Breast epithelium (tissue), 3 donors: ENCODE results near the gene TPSD1.

ENCODE experiments used
- CTCF ChIP-seq, 3 donors: fragments of 450-650 bp; IDR thresholded peaks; one replicate each; pipeline ENCODE4 v1.5.1; 2016 to 2017; ENCODE audit warnings: antibody characterized with exemption in 3 of 3, mild to moderate bottlenecking in 3 of 3, moderate library complexity in 3 of 3
- POLR2A ChIP-seq: fragments of 450-650 bp; IDR thresholded peaks from one replicate; pipeline ENCODE4 v1.6.1; 2016; ENCODE audit warnings: antibody characterized with exemption, mild to moderate bottlenecking, moderate library complexity

GRCh38 chr16:1213796-1214372, 42.0 kb upstream of the TPSD1 start:
- no peak for TF ChIP-seq CTCF (IDR thresholded peaks at IDR 0.05)
- TF ChIP-seq POLR2A = no peak
